ENCODE data around the gene HDAC9.

- TF ChIP-seq ZFP3 (CRISPR knock-in tag; IDR thresholded peaks at IDR 0.05) (no peak), ARNTL (CRISPR knock-in tag; IDR thresholded peaks at IDR 0.05; ENCODE audit: borderline replicate concordance, low read depth) (no peak), CSRNP3 (CRISPR knock-in tag; IDR thresholded peaks at IDR 0.05) (no peak), PATZ1 (CRISPR knock-in tag; IDR thresholded peaks at IDR 0.05; ENCODE audit: borderline replicate concordance) (no peak), ESRRG (CRISPR knock-in tag; IDR thresholded peaks at IDR 0.05) (no peak), SNAI2 (CRISPR knock-in tag; IDR thresholded peaks at IDR 0.05) (no peak), ZFP30 (CRISPR knock-in tag; IDR thresholded peaks at IDR 0.05) (no peak), RARB (CRISPR knock-in tag; IDR thresholded peaks at IDR 0.05) (no peak), BACH2 (CRISPR knock-in tag; IDR thresholded peaks at IDR 0.05; ENCODE audit: borderline replicate concordance) (no peak), TCF4 (CRISPR knock-in tag; IDR thresholded peaks at IDR 0.05; ENCODE audit: borderline replicate concordance) (no peak)
- TF ChIP-seq, protein P1, sequence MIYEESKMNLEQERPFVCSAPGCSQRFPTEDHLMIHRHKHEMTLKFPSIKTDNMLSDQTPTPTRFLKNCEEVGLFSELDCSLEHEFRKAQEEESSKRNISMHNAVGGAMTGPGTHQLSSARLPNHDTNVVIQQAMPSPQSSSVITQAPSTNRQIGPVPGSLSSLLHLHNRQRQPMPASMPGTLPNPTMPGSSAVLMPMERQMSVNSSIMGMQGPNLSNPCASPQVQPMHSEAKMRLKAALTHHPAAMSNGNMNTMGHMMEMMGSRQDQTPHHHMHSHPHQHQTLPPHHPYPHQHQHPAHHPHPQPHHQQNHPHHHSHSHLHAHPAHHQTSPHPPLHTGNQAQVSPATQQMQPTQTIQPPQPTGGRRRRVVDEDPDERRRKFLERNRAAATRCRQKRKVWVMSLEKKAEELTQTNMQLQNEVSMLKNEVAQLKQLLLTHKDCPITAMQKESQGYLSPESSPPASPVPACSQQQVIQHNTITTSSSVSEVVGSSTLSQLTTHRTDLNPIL (CRISPR knock-in tag; IDR thresholded peaks at IDR 0.05; ENCODE audit: low read depth): no peak
Observed at GRCh38 chr7:18703685-18704084, 208.1 kb downstream of the HDAC9 start.

Measured in SK-N-SH treated with all-trans-retinoic acid at 6 μM for 48 hours (cell line).